NCI-H146 treated with DMSO at 0.1 percent for 48 hours (cell line): ENCODE results near the gene TAAR5.
"Not testable (repeated sequence)": the region's sequence is repeated elsewhere in the genome, so short reads cannot be mapped to it uniquely, and the experiment has no call there.

ENCODE experiments used
- DNase-seq: peaks from one replicate; lab custom pipeline; 2025; ENCODE audit not compliant: unreplicated experiment; lab: John Stamatoyannopoulos, UW

Gene TAAR5

GRCh38 chr6:132589454-132589853 lies at the start of gene TAAR5:
TAAR5 (minus strand) TSS chr6:132589741; CDS start chr6:132589686, 55 bp downstream.
- no peak for DNase-seq

- DNase-seq = not testable (repeated sequence)
Observed at GRCh38 chr6:132637135-132637534, 47.6 kb upstream of the TAAR5 start.

- not testable (repeated sequence) for DNase-seq
Observed at GRCh38 chr6:132635906-132636305, 46.4 kb upstream of the TAAR5 start.

GRCh38 chr6:132635288-132635687 lies 45.7 kb upstream of the TAAR5 start:
- DNase-seq = not testable (repeated sequence)

- DNase-seq = no peak
Observed at GRCh38 chr6:132634796-132635195, 45.3 kb upstream of the TAAR5 start.

GRCh38 chr6:132633362-132633761 lies 43.8 kb upstream of the TAAR5 start:
- no peak for DNase-seq

GRCh38 chr6:132624175-132624574 lies 34.6 kb upstream of the TAAR5 start, which contains the start of gene TAAR2:
TAAR2 (minus strand) TSS chr6:132624275; CDS start chr6:132624275, 0 bp downstream.
- DNase-seq = no peak

- no peak for DNase-seq
Observed at GRCh38 chr6:132623106-132623845, 33.7 kb upstream of the TAAR5 start.

GRCh38 chr6:132616677-132617076 lies 27.1 kb upstream of the TAAR5 start:
- no peak for DNase-seq

GRCh38 chr6:132614554-132614953 lies 25.0 kb upstream of the TAAR5 start:
- DNase-seq = no peak

GRCh38 chr6:132612449-132613108 lies 23.0 kb upstream of the TAAR5 start:
- DNase-seq = no peak

- no peak for DNase-seq
Observed at GRCh38 chr6:132611616-132612015, 22.1 kb upstream of the TAAR5 start.

GRCh38 chr6:132607544-132608233 lies 18.1 kb upstream of the TAAR5 start:
- DNase-seq = no peak

- DNase-seq = no peak
Observed at GRCh38 chr6:132604635-132605152, 15.2 kb upstream of the TAAR5 start.

GRCh38 chr6:132600900-132601299 lies 11.4 kb upstream of the TAAR5 start:
- not testable (repeated sequence) for DNase-seq

GRCh38 chr6:132598473-132598872 lies 8.9 kb upstream of the TAAR5 start:
- no peak for DNase-seq

GRCh38 chr6:132596201-132596600 lies 6.7 kb upstream of the TAAR5 start:
- DNase-seq = no peak

GRCh38 chr6:132592855-132593254 lies 3.3 kb upstream of the TAAR5 start:
- DNase-seq = no peak

- peak; percentile 59 for DNase-seq
Observed at GRCh38 chr6:132590362-132590761, 821 bp upstream of the TAAR5 start.

- no peak for DNase-seq
Observed at GRCh38 chr6:132587424-132587823, 2.1 kb downstream of the TAAR5 start.

GRCh38 chr6:132584698-132585097 lies 4.8 kb downstream of the TAAR5 start:
- no peak for DNase-seq

GRCh38 chr6:132571774-132572173 lies 17.8 kb downstream of the TAAR5 start:
- no peak for DNase-seq
